Measurements from ENCODE around the gene STK16.

The STK16 gene

DNA sequence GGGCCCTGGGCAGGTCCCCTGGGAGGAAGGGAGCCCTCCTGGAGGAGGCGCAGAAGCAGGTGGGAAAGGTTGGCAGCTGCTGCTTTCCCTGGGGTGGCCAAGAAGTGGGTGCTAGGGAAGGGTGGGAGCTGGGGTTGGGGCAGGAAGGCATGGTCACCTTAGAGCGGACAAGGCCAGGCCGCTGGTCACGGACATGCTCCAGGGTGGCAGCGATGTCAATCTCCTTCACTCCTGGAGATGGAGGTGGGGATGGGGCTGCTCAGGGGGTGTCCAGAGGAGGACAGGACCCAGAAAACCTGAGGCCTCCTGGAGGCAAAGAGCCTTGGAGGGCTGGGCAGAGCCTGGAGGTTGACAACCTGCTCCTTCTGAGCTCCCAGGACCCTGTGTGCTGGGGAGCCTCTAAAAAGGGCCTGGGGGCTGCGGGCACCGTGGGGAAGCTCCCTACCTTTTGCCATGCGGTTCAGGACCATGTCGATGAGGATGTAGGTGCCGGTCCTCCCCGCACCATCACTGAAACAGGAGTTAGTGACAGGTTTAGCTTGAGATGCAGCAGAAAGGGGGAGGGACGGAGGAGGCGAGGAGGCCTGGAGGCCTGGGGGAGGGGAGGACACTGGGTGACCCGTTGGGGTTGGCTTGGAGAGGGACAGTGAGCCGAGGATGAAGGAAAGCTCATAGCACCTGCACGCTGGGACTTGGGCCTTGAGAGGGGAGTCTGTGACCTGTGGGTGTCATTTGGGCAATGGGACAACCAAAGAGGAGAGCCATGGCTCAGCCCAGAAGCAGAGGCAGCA, 45.3 kb downstream of the STK16 start:
- DNase-seq = no peak

DNA sequence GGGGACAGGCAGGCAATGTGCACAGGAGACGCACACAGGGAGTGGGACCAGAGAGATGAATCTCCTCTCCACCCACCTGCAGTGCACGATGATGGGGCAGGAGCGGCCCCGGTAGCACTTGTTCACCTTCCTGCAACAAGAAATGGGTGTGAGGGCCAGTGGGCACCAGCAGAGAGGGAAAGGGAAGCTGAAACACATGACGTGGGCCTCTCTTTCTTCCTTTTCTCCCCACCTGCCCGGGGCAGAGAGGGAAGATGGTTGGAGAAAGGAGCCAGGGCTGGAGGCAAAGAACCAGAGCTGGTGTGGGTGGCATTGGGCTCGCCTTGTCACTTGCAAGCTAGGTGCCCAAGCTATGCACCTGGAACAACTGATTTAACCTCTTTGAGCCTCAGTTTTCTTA, 46.1 kb downstream of the STK16 start:
- DNase-seq = no peak

DNA sequence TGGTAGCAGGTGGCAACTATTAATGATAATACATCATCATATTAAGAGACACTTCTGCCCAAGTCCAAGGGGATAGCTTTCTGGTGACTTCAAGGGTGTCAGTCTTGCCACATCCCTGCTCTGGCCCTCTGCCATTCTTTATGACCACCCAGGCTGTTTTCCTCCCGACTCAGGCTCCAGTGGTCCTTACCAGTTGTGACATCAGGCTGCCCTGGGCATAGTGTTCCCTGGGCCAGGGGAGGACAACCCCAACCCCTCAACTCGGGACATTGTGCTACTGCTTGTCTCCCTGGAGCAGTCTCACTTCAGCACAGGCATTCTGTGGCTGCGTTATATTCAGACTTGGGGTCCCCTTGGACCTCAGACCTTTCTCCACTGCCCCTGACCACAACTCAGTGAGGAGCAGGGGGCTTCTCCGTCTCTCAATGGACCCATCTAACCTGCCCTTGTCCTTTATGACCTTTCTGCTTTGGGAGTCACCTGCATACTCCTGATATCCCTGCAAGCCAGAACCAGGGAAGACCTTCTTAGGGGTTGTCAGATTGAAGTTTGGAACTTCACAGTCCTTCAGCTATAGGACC, 46.7 kb downstream of the STK16 start:
- no peak for DNase-seq

DNA sequence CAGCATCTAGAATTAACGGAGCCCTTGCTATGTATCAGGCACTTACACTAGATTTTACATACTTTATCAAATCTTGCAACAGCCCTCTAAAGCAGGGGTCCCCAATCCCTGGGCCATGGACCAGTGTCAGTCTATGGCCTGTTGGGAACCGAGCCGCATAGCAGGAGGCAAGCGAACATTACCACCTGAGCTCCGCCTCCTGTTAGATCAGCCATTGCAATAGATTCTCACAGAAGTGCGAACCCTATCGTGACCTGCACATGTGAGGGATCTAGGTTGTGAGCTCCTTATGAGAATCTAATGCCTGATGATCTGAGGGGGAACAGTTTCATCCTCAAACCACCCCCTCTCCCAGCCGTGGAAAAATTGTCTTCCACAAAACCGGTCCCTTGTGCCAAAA, 47.3 kb downstream of the STK16 start:
- no peak for DNase-seq

DNA sequence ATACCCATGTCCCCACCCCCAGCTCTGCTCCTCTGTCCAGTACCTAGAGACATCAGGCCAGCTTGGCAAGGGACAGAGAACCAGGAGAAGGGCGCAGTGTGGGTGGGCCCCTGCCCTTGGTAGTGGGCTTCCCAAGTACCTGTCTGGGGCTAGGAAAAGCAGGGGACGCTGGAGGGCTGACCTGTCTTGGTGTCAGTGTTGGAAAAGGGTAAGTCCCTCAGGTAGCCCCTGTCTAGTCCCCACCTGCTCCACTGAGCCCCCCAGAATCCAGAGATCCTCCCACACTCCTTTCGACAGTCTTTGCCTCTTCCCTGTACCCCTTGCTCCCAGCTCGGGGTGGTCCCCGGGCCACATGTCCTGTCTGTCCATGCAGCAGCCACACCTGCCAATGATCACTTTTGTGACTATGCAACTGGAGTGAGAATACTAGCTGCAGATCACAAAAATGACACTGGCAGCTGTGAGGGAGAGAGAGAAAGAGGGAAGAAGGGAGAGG, 48.5 kb downstream of the STK16 start:
- DNase-seq = no peak

- peak; percentile 89 for DNase-seq
Observed at GRCh38 chr2:219294356-219295351, 49.4 kb downstream of the STK16 start.

GRCh38 chr2:219296142-219296541, 50.9 kb downstream of the STK16 start:
- DNase-seq = no peak

- DNase-seq = no peak
Observed at GRCh38 chr2:219296631-219297391, 51.5 kb downstream of the STK16 start.

GRCh38 chr2:219297766-219298456, 52.6 kb downstream of the STK16 start:
- no peak for DNase-seq

- DNase-seq = peak; percentile 89
Observed at GRCh38 chr2:219298759-219299371, 53.6 kb downstream of the STK16 start.

- no peak for DNase-seq
Observed at GRCh38 chr2:219299372-219299760, 54.1 kb downstream of the STK16 start.
